Measurements from ENCODE around the gene PDE2A. TPM values are rescaled to one million over a fixed set of nuclear protein-coding genes. Genes with fewer than 3 reads are reported as not detected.

The PDE2A gene
- polyA plus RNA-seq, 1 donor (not counting 4 experiments of a cell fraction or from before 2014, with no cell fraction given) = 0.38 TPM

DNA sequence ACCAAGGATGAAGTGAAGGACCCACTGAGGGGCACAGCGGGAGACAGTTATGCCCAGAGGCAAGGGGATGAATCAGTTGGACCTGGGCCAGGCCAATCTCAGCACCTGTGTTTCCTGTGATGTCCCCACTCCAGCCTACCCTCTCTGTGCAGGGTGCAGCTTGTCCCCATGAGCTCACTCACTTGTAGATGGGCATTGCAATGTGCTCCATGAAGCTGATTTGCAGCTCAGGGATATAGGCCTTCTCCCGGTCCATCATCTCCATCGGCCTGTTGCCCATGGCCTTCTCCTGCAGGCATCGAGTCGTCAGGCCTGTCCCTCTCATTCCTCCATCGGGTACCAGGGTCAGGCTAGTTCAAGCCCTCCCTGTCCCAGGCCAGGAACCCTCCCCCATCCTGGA is 96.2 kb downstream of the PDE2A start:
- FAIRE-seq (no peak), DNase-seq (ENCODE audit: low read depth, low spot score) (no peak)
- Histone ChIP-seq H3K36me3 (ENCODE audit: control insufficient read depth in 2 of 2, extremely low read depth in 1 of 2, insufficient read depth in 2 of 2, low read length in 2 of 2) (no peaks in the 10 kb centered on the region), H3K4me1 (ENCODE audit: control insufficient read depth, extremely low read depth, insufficient read depth, low read length) (no peaks in the 10 kb centered on the region), H3K4me3 (ENCODE audit: control insufficient read depth in 2 of 3, extremely low read depth in 1 of 3, insufficient read depth in 2 of 3, low read depth in 1 of 3, low read length in 3 of 3) (no peak overlapping the region), H3K79me2 (ENCODE audit: control insufficient read depth, insufficient read depth, low read length) (no peaks in the 10 kb centered on the region), H3K9me3 (ENCODE audit: control insufficient read depth, low read depth, low read length) (no peaks in the 10 kb centered on the region), H3K4me2 (ENCODE audit: control insufficient read depth, extremely low read depth, insufficient read depth, low read depth, low read length) (no peak overlapping the region), H3K27ac (ENCODE audit: control insufficient read depth, insufficient read depth, low read length) (no peak overlapping the region), H3K9ac (ENCODE audit: control insufficient read depth, extremely low read depth, insufficient read depth, low read length) (no peak overlapping the region), H3K9me1 (ENCODE audit: control insufficient read depth, extremely low read depth, insufficient read depth, low read length) (no peaks in the 10 kb centered on the region), H4K20me1 (ENCODE audit: control insufficient read depth, extremely low read depth, insufficient read depth, low read length) (no peaks in the 10 kb centered on the region), H2AFZ (ENCODE audit: control insufficient read depth, low read length) (no peak overlapping the region), H3K27me3 (ENCODE audit: control insufficient read depth, extremely low read depth, insufficient read depth, low read length) (no peaks in the 10 kb centered on the region)
- dilution Hi-C loops (cut with MboI; ENCODE audit: extremely low pct_ligation_motif_present, low sequenced_read_pairs) = no loop called here
- TF ChIP-seq, protein P1, sequence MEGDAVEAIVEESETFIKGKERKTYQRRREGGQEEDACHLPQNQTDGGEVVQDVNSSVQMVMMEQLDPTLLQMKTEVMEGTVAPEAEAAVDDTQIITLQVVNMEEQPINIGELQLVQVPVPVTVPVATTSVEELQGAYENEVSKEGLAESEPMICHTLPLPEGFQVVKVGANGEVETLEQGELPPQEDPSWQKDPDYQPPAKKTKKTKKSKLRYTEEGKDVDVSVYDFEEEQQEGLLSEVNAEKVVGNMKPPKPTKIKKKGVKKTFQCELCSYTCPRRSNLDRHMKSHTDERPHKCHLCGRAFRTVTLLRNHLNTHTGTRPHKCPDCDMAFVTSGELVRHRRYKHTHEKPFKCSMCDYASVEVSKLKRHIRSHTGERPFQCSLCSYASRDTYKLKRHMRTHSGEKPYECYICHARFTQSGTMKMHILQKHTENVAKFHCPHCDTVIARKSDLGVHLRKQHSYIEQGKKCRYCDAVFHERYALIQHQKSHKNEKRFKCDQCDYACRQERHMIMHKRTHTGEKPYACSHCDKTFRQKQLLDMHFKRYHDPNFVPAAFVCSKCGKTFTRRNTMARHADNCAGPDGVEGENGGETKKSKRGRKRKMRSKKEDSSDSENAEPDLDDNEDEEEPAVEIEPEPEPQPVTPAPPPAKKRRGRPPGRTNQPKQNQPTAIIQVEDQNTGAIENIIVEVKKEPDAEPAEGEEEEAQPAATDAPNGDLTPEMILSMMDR (optimal IDR thresholded peaks at IDR 0.05 in 1 of 3, IDR thresholded peaks at IDR 0.05 in 1 of 3, conservative IDR thresholded peaks at IDR 0.05 in 1 of 3; ENCODE audit: extremely low read depth in 1 of 3, insufficient read depth in 2 of 3, low read length in 3 of 3) = no peak
- TF ChIP-seq EZH2 (IDR thresholded peaks at IDR 0.05; ENCODE audit: low read length) = no peak

DNA sequence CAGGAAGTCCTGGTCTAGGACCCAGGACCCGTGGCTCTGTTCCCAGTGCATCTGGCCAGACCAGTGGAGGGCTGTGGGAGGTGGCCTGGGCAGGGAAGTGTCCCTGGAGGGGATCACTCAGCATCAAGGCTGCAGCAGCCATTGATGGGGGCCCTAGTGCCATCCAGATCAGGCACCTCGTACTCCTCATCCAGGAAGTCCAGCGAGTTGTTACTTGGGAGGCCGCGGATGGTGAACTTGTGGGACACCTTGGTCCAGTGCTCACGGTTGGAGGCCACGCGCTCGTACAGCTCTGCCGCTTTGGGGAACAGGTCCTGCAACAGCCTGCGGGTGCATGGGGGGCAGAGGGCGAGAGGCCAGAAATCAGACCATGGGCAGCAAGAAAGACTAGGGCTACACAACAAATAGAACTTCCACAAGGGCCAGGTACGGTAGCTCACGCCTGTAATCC is 96.9 kb downstream of the PDE2A start:
- Histone ChIP-seq H3K9me3 (ENCODE audit: control insufficient read depth, low read depth, low read length) (no peaks in the 10 kb centered on the region), H3K27me3 (ENCODE audit: control insufficient read depth, extremely low read depth, insufficient read depth, low read length) (no peaks in the 10 kb centered on the region), H4K20me1 (ENCODE audit: control insufficient read depth, extremely low read depth, insufficient read depth, low read length) (no peaks in the 10 kb centered on the region), H3K36me3 (ENCODE audit: control insufficient read depth in 2 of 2, extremely low read depth in 1 of 2, insufficient read depth in 2 of 2, low read length in 2 of 2) (no peaks in the 10 kb centered on the region), H3K9me1 (ENCODE audit: control insufficient read depth, extremely low read depth, insufficient read depth, low read length) (no peaks in the 10 kb centered on the region), H3K79me2 (ENCODE audit: control insufficient read depth, insufficient read depth, low read length) (no peaks in the 10 kb centered on the region), H3K9ac (ENCODE audit: control insufficient read depth, extremely low read depth, insufficient read depth, low read length) (no peak overlapping the region), H3K4me2 (ENCODE audit: control insufficient read depth, extremely low read depth, insufficient read depth, low read depth, low read length) (no peak overlapping the region), H3K4me1 (ENCODE audit: control insufficient read depth, extremely low read depth, insufficient read depth, low read length) (no peaks in the 10 kb centered on the region), H3K27ac (ENCODE audit: control insufficient read depth, insufficient read depth, low read length) (no peak overlapping the region), H2AFZ (ENCODE audit: control insufficient read depth, low read length) (no peak overlapping the region), H3K4me3 (ENCODE audit: control insufficient read depth in 2 of 3, extremely low read depth in 1 of 3, insufficient read depth in 2 of 3, low read depth in 1 of 3, low read length in 3 of 3) (no peak overlapping the region)
- dilution Hi-C loops (cut with MboI; ENCODE audit: extremely low pct_ligation_motif_present, low sequenced_read_pairs) = no loop called here
- no peak for DNase-seq (ENCODE audit: low read depth, low spot score)
- FAIRE-seq = no peak
- TF ChIP-seq, protein P1 (optimal IDR thresholded peaks at IDR 0.05 in 1 of 3, IDR thresholded peaks at IDR 0.05 in 1 of 3, conservative IDR thresholded peaks at IDR 0.05 in 1 of 3; ENCODE audit: extremely low read depth in 1 of 3, insufficient read depth in 2 of 3, low read length in 3 of 3) = no peak
- no peak for TF ChIP-seq EZH2 (IDR thresholded peaks at IDR 0.05; ENCODE audit: low read length)
